Sigmoid colon (tissue), 7 donors: ENCODE data around the gene UQCRHL. TPM values are rescaled to one million over a fixed set of nuclear protein-coding genes. Genes with fewer than 3 reads are reported as not detected.
"Not testable (repeated sequence)": the region's sequence is repeated elsewhere in the genome, so short reads cannot be mapped to it uniquely, and the experiment has no call there.

Experiments used
- DNase-seq: peaks from one replicate; pipeline ENCODE4 v3.0.0-alpha.2; 2019
- H3K27ac ChIP-seq, 4 donors: fragments of 200-600 bp; sonication (generic); one replicate each; pipeline ENCODE4 v1.5.1; 2016 to 2019; ENCODE audit warnings: mild to moderate bottlenecking in 1 of 4
- H3K27me3 ChIP-seq, 3 donors: fragments of 200-600 bp; sonication (generic); one replicate each; pipeline ENCODE4 v1.5.1; 2019; ENCODE audit warnings: mild to moderate bottlenecking in 1 of 3
- H3K36me3 ChIP-seq, 4 donors: fragments of 200-600 bp; sonication (generic); one replicate each; pipeline ENCODE4 v1.5.1; 2016 to 2019
- H3K4me1 ChIP-seq, 4 donors: fragments of 200-600 bp; sonication (generic); one replicate each; pipeline ENCODE4 v1.5.1; 2017 to 2019
- H3K4me3 ChIP-seq, 4 donors: fragments of 200-600 bp; sonication (generic); one replicate each; pipeline ENCODE4 v1.5.1; 2017 to 2019; ENCODE audit warnings: mild to moderate bottlenecking in 2 of 4, moderate library complexity in 1 of 4
- H3K9me3 ChIP-seq, 4 donors: fragments of 200-600 bp in 3 of 4; sonication (generic) in 3 of 4; one replicate each; pipeline versions ENCODE4 v1.5.1 to v1.6.1; 2013 to 2019
- EP300 ChIP-seq, 4 donors: sonication (generic); formaldehyde crosslinking; IDR thresholded peaks; one replicate each; pipeline ENCODE4 v1.6.1; 2017; ENCODE audit warnings: antibody characterized with exemption in 4 of 4
- POLR2A ChIP-seq, 2 donors: fragments of 450-650 bp; IDR thresholded peaks; one replicate each; pipeline ENCODE4 v1.6.1; 2016; ENCODE audit warnings: antibody characterized with exemption in 2 of 2, mild to moderate bottlenecking in 2 of 2, moderate library complexity in 2 of 2
- POLR2AphosphoS5 ChIP-seq, 4 donors: sonication (generic); formaldehyde crosslinking; IDR thresholded peaks; one replicate each; pipeline ENCODE4 v1.6.1; 2017; ENCODE audit warnings: antibody characterized with exemption in 4 of 4
- WGBS, 2 donors: extraction: QIAGEN DNeasy Blood & Tissue Kit; methylation state at CpG; one replicate each; pipeline ENCODE4 v1.1.7; 2013; 5-methylcytosine and 5-hydroxymethylcytosine counted together
- intact Hi-C: fragments of 100-400 bp; cut with DNase I; formaldehyde crosslinking; loops from one replicate; pipeline ENCODE4 v1.15.1; 2023
- polyA plus RNA-seq, 3 donors: library from polyadenylated mRNA; stranded (reverse); fragments of 200-250 nt; gene quantifications; one replicate each; pipeline ENCODE4 v1.2.3, GENCODE V29; 2013
- total RNA-seq, 4 donors: library from RNA; depleted of rRNA; stranded (reverse); fragments of >200 nt; gene quantifications; one replicate each; pipeline ENCODE4 v1.1.0, GENCODE V29; 2016
- TF ChIP-seq, protein P1 (sequence below), 4 experiments: fragments of 450-650 bp in 3 of 4; fragments of 200-600 bp in 1 of 4; IDR thresholded peaks; one replicate each; pipeline ENCODE4 v1.5.1; 2016 to 2019; ENCODE audit warnings: antibody characterized with exemption in 4 of 4, mild to moderate bottlenecking in 3 of 4, moderate library complexity in 2 of 4
- donor health status: healthy with polysubstance abuse.
- donor health status: Bipolar disorder and iron deficiency.
- donor health status: healthy.

Gene UQCRHL
- total RNA-seq (1 to 10 TPM in 2 of 4 donors, under 1 TPM in 2; 0.54 to 2.2 (median 1.3) TPM), polyA plus RNA-seq (1 to 10 TPM; 3.6 to 4.6 (median 4.0) TPM)

DNA sequence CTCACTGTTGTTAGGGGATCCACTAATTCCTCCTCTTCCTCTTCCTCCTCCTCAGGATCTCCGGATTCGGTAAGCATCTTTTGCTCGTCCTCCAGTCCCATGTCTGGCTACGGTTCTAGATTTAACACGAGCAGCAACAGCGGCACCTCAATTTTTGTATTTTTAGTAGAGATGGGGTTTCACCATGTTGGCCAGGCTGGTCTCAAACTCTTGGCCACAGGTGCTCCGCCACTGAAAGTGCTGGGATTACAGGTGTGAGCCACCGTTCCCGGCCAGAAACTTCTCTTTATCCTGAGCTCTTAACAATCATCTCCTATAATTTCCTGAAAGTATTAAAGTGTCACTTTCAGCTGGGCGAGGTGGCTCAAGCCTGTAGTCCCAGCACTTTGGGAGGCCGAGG lies at the start of gene UQCRHL:
TSS of gene UQCRHL (minus strand) at position 101 of the 400 bp plus-strand sequence. CDS start at position 101, 0 bp downstream.
- H3K9me3 ChIP-seq, H3K4me3 ChIP-seq, intact Hi-C loops, H3K27me3 ChIP-seq, H3K36me3 ChIP-seq, DNase-seq, H3K27ac ChIP-seq, H3K4me1 ChIP-seq: not testable (repeated sequence)
- 90 to 93% methylated on average over 11 of the region's 11 CpGs for WGBS, 2 donors

DNA sequence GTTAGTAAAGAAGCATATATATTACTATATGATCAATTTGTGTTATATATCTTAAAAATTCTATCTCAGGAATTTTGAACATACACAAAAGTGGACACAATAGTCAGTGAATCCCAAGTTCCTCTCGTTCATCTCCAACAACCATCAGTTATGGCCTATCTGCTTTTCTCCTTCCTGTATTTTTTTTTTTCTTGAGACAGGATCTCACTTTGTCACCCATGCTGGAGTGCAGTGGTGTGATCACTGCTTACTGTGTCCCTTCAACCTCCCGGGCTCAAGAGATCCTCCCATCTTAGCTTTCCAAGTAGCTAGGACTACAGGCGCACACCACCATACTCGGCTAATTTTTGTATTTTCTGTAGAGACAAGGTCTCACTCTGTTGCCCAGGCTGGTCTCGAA lies 49.4 kb upstream of the UQCRHL start:
- Histone ChIP-seq H3K9me3 (no peaks in the 10 kb centered on the region), H3K27ac (no peak overlapping the region), H3K4me3 (no peak overlapping the region), H3K27me3 (no peaks in the 10 kb centered on the region), H3K36me3 (no peaks in the 10 kb centered on the region), H3K4me1 (peaks cover 0 to 48% (median 29%) of the 10 kb centered on the region in 4 donors)
- WGBS, 2 donors = 91 to 95% methylated on average over 5 of the region's 5 CpGs
- TF ChIP-seq POLR2A (IDR thresholded peaks at IDR 0.05) = no peak
- intact Hi-C loops = no loop called here
- DNase-seq = no peak

DNA sequence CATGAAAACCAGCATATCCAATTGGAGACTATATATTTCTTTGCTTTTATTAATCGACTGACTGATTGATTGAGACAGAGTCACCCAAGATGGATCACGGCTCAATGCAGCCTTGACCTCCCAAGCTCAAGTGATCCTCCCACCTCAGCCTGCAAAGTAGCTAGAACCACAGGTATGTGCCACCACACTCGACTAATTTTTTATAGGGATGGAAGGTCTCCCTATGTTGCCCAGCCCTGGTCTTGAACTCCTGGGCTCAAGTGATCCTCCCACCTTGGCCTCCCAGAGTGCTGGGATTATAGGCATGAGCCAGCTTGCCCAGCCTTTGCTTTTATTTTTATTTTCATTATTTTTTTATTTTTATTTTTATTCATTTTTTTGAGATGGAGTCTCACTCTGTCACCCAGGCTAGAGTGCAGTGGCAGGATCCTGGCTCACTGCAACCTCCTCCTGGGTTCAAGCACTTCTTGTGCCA lies 45.4 kb upstream of the UQCRHL start:
- no peak for DNase-seq
- Histone ChIP-seq H3K27me3 (no peaks in the 10 kb centered on the region), H3K4me1 (peaks cover 0 to 58% (median 49%) of the 10 kb centered on the region in 4 donors), H3K36me3 (no peaks in the 10 kb centered on the region), H3K4me3 (no peak overlapping the region), H3K27ac (peak overlapping the region in 1 of 4 donors; percentile 92), H3K9me3 (no peaks in the 10 kb centered on the region)
- TF ChIP-seq, protein P1, sequence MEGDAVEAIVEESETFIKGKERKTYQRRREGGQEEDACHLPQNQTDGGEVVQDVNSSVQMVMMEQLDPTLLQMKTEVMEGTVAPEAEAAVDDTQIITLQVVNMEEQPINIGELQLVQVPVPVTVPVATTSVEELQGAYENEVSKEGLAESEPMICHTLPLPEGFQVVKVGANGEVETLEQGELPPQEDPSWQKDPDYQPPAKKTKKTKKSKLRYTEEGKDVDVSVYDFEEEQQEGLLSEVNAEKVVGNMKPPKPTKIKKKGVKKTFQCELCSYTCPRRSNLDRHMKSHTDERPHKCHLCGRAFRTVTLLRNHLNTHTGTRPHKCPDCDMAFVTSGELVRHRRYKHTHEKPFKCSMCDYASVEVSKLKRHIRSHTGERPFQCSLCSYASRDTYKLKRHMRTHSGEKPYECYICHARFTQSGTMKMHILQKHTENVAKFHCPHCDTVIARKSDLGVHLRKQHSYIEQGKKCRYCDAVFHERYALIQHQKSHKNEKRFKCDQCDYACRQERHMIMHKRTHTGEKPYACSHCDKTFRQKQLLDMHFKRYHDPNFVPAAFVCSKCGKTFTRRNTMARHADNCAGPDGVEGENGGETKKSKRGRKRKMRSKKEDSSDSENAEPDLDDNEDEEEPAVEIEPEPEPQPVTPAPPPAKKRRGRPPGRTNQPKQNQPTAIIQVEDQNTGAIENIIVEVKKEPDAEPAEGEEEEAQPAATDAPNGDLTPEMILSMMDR (IDR thresholded peaks at IDR 0.05) = no peak
- TF ChIP-seq EP300 (IDR thresholded peaks at IDR 0.05) = no peak
- no peak for TF ChIP-seq POLR2AphosphoS5 (IDR thresholded peaks at IDR 0.05)
- intact Hi-C loops = no loop called here
- WGBS, 2 donors = 70 to 89% methylated on average over 3 of the region's 3 CpGs

DNA sequence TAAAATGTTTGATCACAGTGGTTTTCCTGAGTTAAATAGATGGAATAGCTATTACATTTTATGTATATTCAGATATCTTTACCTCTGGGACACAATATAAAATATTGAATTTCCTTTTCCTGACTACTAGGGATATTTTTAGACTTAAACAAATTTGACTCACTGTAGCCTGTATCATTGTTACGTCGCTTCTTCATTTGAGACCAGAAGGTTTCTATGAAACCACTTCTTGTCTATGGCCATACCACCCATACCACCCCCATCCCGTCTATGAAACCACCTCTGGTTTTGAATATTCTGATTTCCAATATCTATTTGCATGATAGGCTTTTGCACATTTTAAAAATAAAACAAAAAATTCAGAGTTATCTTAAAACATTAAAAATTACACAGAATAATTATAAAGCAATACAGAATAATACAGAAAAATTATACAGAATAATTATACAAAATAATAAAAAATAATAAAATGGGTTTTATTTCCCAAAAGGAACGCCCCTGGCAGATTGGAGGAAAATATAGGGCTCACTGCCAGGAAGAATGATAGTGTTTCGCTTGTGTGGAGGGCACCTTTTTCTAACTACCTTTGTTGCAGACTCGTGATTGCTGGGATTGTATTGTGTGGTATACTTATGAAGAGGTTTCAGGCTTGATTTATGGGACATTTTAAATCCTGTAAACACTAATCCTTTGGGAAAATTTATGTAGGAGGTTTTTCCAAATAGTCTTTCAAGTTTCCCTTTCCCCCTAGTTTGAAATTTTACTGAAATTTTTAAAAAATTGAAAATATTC lies 44.8 kb upstream of the UQCRHL start:
- no peaks in the 10 kb centered on the region for H3K27me3 ChIP-seq
- peaks cover 0 to 52% (median 46%) of the 10 kb centered on the region in 4 donors for H3K4me1 ChIP-seq
- H3K9me3 ChIP-seq = no peaks in the 10 kb centered on the region
- no peak overlapping the region for H3K4me3 ChIP-seq
- WGBS, 2 donors = 56 to 65% methylated on average over 6 of the region's 6 CpGs
- H3K36me3 ChIP-seq = no peaks in the 10 kb centered on the region
- no peak for TF ChIP-seq POLR2AphosphoS5 (IDR thresholded peaks at IDR 0.05)
- no peak for DNase-seq
- peak overlapping the region; percentile 39 to 99 (median 95) for H3K27ac ChIP-seq
- intact Hi-C loops = no loop called here

DNA sequence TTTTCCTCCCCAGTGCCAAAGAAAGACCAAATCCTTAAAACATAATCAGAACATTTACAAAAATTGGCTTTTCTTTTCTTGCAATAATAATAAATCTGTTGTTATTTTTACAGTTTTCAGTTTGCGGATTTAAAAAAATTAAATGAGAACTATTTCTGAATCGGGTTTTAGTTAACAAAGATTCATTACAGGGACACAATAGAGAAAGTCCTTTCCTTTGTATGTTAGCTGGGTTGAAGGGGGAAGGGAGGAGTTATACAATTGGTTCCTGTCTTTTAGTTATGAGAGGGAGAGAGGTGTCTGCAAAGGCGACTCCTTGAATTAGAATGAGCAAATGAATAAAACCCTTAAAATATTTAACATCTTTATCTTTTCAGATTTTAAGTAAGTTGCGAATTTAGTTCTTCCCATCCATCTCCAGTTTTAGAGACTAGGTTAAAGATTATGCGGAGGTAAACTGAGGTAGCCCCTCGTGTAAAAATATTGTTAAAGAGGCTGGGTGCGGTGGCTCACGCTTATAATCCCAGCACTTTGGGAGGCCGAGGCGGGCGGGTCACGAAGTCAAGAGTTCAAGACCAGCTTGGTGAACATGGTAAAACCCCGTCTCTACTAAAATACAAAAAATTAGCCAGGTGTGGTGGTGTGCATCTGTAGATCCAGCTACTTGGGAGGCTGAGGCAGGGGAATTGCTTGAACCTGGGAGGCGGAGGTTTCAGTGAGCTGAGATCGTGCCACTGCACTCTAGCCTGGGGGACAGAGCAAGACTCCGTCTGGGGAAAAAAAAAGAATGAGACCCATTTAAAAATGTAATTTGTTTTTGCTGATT lies 44.0 kb upstream of the UQCRHL start:
- Histone ChIP-seq H3K4me1 (peaks cover 0 to 57% (median 44%) of the 10 kb centered on the region in 4 donors), H3K9me3 (no peaks in the 10 kb centered on the region), H3K4me3 (no peak overlapping the region), H3K36me3 (no peaks in the 10 kb centered on the region), H3K27me3 (no peaks in the 10 kb centered on the region), H3K27ac (peak overlapping the region; percentile 92 to 99 (median 96))
- no peak for DNase-seq
- TF ChIP-seq POLR2AphosphoS5 (IDR thresholded peaks at IDR 0.05) (peak in 1 of 4 donors; percentile 6), EP300 (IDR thresholded peaks at IDR 0.05) (no peak), POLR2A (IDR thresholded peaks at IDR 0.05) (no peak)
- WGBS, 2 donors = 61 to 63% methylated on average over 16 of the region's 16 CpGs
- intact Hi-C loops = no loop called here

DNA sequence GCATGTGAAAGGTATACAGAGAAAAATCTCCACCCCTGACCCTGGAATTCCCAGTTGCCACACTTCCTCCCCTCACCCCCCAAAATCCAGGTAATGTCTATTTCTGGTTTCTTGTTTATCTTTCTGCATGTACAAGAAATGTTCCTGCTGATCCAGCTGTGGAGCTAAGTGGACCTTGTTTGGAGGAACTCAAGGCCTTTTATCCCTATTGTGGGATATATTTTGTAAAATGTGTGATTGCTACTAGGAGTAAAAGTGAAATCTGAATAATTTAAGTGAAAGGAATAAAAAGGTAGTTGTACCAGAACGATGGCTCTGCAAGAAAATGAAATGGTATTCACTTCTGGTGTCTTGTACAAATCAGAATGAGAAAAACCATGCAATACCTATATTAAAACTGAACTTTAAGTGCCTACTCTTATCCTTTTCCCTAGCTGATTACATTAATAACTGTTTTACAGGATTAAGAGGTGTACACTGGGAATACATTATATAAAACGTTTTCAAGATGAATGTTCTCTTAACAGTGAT lies 43.1 kb upstream of the UQCRHL start:
- 6 to 11% methylated on average over 2 of the region's 2 CpGs for WGBS, 2 donors
- no peak for DNase-seq
- Histone ChIP-seq H3K27me3 (no peaks in the 10 kb centered on the region), H3K4me3 (peak overlapping the region; percentile 78 to 95 (median 83)), H3K36me3 (no peaks in the 10 kb centered on the region), H3K27ac (peak overlapping the region; percentile 92 to 99 (median 96)), H3K4me1 (peaks cover 0 to 60% (median 49%) of the 10 kb centered on the region in 4 donors), H3K9me3 (no peaks in the 10 kb centered on the region)
- intact Hi-C loops = no loop called here
- TF ChIP-seq EP300 (IDR thresholded peaks at IDR 0.05) = no peak
- TF ChIP-seq, protein P1 (IDR thresholded peaks at IDR 0.05) = no peak
- TF ChIP-seq POLR2A (IDR thresholded peaks at IDR 0.05) = no peak
- TF ChIP-seq POLR2AphosphoS5 (IDR thresholded peaks at IDR 0.05) = no peak
